HepG2 (cell line): ENCODE results near the gene WNT5B. TPM values are rescaled to one million over a fixed set of nuclear protein-coding genes. Genes with fewer than 3 reads are reported as not detected.

Experiments used
- AGO2 ChIP-seq: fragments of 200-400 bp; formaldehyde crosslinking; optimal IDR thresholded peaks from 2 replicates; pipeline ENCODE3; 2017; ENCODE audit warnings: mild to moderate bottlenecking, low read depth, low read length, moderate library complexity
- BRCA1 ChIP-seq: sonication (generic); formaldehyde crosslinking; IDR thresholded peaks from 2 replicates; pipeline ENCODE4 v1.4.0; 2020; ENCODE audit warnings: missing genetic modification reagents
- CREB3 ChIP-seq: sonication (generic); formaldehyde crosslinking; IDR thresholded peaks from 2 replicates; pipeline ENCODE4 v1.5.0; 2020; ENCODE audit warnings: missing genetic modification reagents
- GABPA ChIP-seq, 2 experiments: IDR thresholded peaks; 2 replicates each; pipeline ENCODE4 v1.6.1; 2011 to 2016; ENCODE audit warnings: low read depth in 2 of 2, low read length in 1 of 2, missing biosample characterization in 1 of 2, missing genetic modification characterization in 1 of 2
- GLMP ChIP-seq: sonication (generic); formaldehyde crosslinking; IDR thresholded peaks from 2 replicates; pipeline ENCODE4 v1.9.0; 2021; ENCODE audit warnings: missing genetic modification reagents, mild to moderate bottlenecking, borderline replicate concordance
- IRF1 ChIP-seq: sonication (generic); formaldehyde crosslinking; IDR thresholded peaks from 2 replicates; pipeline ENCODE4 v1.4.0; 2020; ENCODE audit warnings: low read depth, mild to moderate bottlenecking, missing genetic modification reagents
- KLF12 ChIP-seq: sonication (generic); formaldehyde crosslinking; IDR thresholded peaks from 2 replicates; pipeline ENCODE4 v1.4.0; 2020; ENCODE audit warnings: missing genetic modification reagents, borderline replicate concordance
- NFKB2 ChIP-seq: sonication (generic); formaldehyde crosslinking; IDR thresholded peaks from 2 replicates; pipeline ENCODE4 v1.4.0; 2020; ENCODE audit warnings: missing genetic modification reagents, borderline replicate concordance
- NKX3-1 ChIP-seq: sonication (generic); formaldehyde crosslinking; IDR thresholded peaks from 2 replicates; pipeline ENCODE4 v1.5.0; 2020; ENCODE audit warnings: missing genetic modification reagents
- RARA ChIP-seq: IDR thresholded peaks from 2 replicates; pipeline ENCODE4 v1.6.1; 2016; ENCODE audit warnings: missing genetic modification reagents, missing compliant biosample characterization
- RFXANK ChIP-seq: IDR thresholded peaks from 2 replicates; pipeline ENCODE4 v1.6.1; 2016
- SALL1 ChIP-seq: sonication (generic); formaldehyde crosslinking; IDR thresholded peaks from 2 replicates; pipeline ENCODE4 v1.8.0; 2022; ENCODE audit warnings: mild to moderate bottlenecking, missing genetic modification reagents
- TFAP4 ChIP-seq: sonication (generic); IDR thresholded peaks from 2 replicates; pipeline ENCODE4 v1.6.1; 2016; ENCODE audit warnings: low read depth, borderline replicate concordance
- ZBTB37 ChIP-seq: sonication (generic); formaldehyde crosslinking; IDR thresholded peaks from 2 replicates; pipeline ENCODE4 v1.4.0; 2020; ENCODE audit warnings: mild to moderate bottlenecking, missing genetic modification reagents
- ZNF660 ChIP-seq: sonication (generic); formaldehyde crosslinking; IDR thresholded peaks from 2 replicates; pipeline ENCODE4 v1.5.1; 2020; ENCODE audit warnings: mild to moderate bottlenecking, low read depth, missing genetic modification reagents, borderline replicate concordance
- ZNF713 ChIP-seq: sonication (generic); formaldehyde crosslinking; IDR thresholded peaks from 2 replicates; pipeline ENCODE4 v1.4.0; 2020; ENCODE audit warnings: mild to moderate bottlenecking, missing genetic modification reagents
- ZNF749 ChIP-seq: sonication (generic); formaldehyde crosslinking; IDR thresholded peaks from 2 replicates; pipeline ENCODE4 v1.8.0; 2022; ENCODE audit warnings: mild to moderate bottlenecking, missing genetic modification reagents, moderate library complexity, borderline replicate concordance
- ZNF75D ChIP-seq: sonication (generic); formaldehyde crosslinking; IDR thresholded peaks from 2 replicates; pipeline ENCODE4 v1.8.1; 2023; ENCODE audit warnings: missing genetic modification reagents, mild to moderate bottlenecking, borderline replicate concordance
- ZNF790 ChIP-seq: sonication (generic); formaldehyde crosslinking; IDR thresholded peaks from 2 replicates; pipeline ENCODE4 v1.8.0; 2022; ENCODE audit warnings: missing genetic modification reagents, mild to moderate bottlenecking, borderline replicate concordance
- ZXDC ChIP-seq: sonication (generic); formaldehyde crosslinking; IDR thresholded peaks from 2 replicates; pipeline ENCODE4 v1.5.0; 2020; ENCODE audit warnings: mild to moderate bottlenecking, missing genetic modification reagents
- polyA plus RNA-seq, 8 experiments: library from polyadenylated mRNA; depleted of rRNA in 3 of 8; stranded (reverse) in 7 of 8; unstranded in 1 of 8; fragments of >200 nt; fragmentation: Illumina TruSeq in 4 of 8; extraction: Trizol in 4 of 8; gene quantifications; 2 replicates each; pipeline versions ENCODE4 v1.2.1 to v1.2.3, GENCODE V29; 2011 to 2016; ENCODE audit warnings: low read depth in 4 of 8, missing spikeins in 1 of 8, mixed read lengths in 1 of 8; ENCODE audit not compliant: insufficient read depth in 1 of 8
- total RNA-seq, 5 experiments: library from RNA; depleted of rRNA; stranded (reverse); fragments of >200 nt; fragmentation: Illumina TruSeq; extraction: Trizol; gene quantifications; 2 replicates each; pipeline ENCODE4 v1.2.3, GENCODE V29; 2016; ENCODE audit warnings: low read depth in 1 of 5

WNT5B gene
- total and polyA plus RNA-seq, 2 of the 13 experiments (the other 11 are each of a cell fraction or from before 2014, with no cell fraction given) = 0.04 TPM; not detected in 1

GRCh38 chr12:1605129-1606020, 23.7 kb upstream of the WNT5B start (continued):
- TF ChIP-seq ZBTB37 (CRISPR knock-in tag) (no peak), RARA (CRISPR knock-in tag) (peak; percentile 53), SALL1 (CRISPR knock-in tag) (0 out of 2 replicates have a peak, but pooled peaks have one; percentile 28), RFXANK (CRISPR knock-in tag) (no peak), BRCA1 (CRISPR knock-in tag) (no peak), TFAP4 (peak; percentile 51; the same call in 1 of the 2 replicates), NFKB2 (CRISPR knock-in tag) (peak; percentile 52; the same call in 1 of the 2 replicates), ZNF713 (no peak), AGO2 (no peak), GABPA (IDR thresholded peaks at IDR 0.05; ENCODE audit: low read depth, low read length) (no peak), GABPA (CRISPR knock-in tag; IDR thresholded peaks at IDR 0.05; ENCODE audit: low read depth) (no peak), ZNF790 (CRISPR knock-in tag) (no peak), ZNF660 (no peak), KLF12 (CRISPR knock-in tag) (0 out of 2 replicates have a peak, but pooled peaks have one; percentile 13), CREB3 (CRISPR knock-in tag) (no peak), ZXDC (no peak), ZNF749 (CRISPR knock-in tag) (no peak), GLMP (no peak), IRF1 (no peak), NKX3-1 (CRISPR knock-in tag) (no peak), ZNF75D (CRISPR knock-in tag) (no peak)
